Endothelial cell of umbilical vein (primary cell): Measurements from ENCODE around the gene FHIT. TPM values are rescaled to one million over a fixed set of nuclear protein-coding genes. Genes with fewer than 3 reads are reported as not detected.

Experiments used
- BruUV-seq: library from RNA; stranded (reverse); fragments of 400-500 nt; replicated peaks from 2 replicates; lab custom pipeline; 2021; lab: Mats Ljungman, UMichigan
- CTCF ChIA-PET: fragments of 300-600, 350-600 bp; sonication (Branson Sonifier 250); formaldehyde crosslinking; loops from one replicate; lab custom pipeline; 2021; ENCODE audit warnings: antibody characterized with exemption, inconsistent platforms; lab: Charles Lee
- POLR2A ChIA-PET: fragments of 300-600, 350-600 bp; sonication (Branson Sonifier 250); formaldehyde crosslinking; loops from one replicate; lab custom pipeline; 2021; ENCODE audit warnings: antibody characterized with exemption, inconsistent platforms; lab: Charles Lee
- DNase-seq: peaks from one replicate; pipeline ENCODE4 v3.0.0-alpha.2; 2011; ENCODE audit warnings: low read depth, low spot score
- FAIRE-seq: peaks from 2 replicates; lab custom pipeline; 2011; peaks lifted over from hg19 to GRCh38; lab: Jason Lieb, UNC
- H2AFZ ChIP-seq: 2 replicates; pipeline ENCODE4 v1.6.0; 2012; ENCODE audit warnings: low read depth, low read length, control low read depth, inconsistent platforms
- H3K27ac ChIP-seq: 2 replicates; pipeline ENCODE4 v1.5.1; 2011; ENCODE audit warnings: low read depth, mild to moderate bottlenecking, control low read depth, low read length, moderate library complexity; ENCODE audit not compliant: insufficient read depth
- H3K27me3 ChIP-seq, 2 experiments: 2 replicates each; pipeline versions ENCODE4 v1.6.0 to v1.6.1; 2011; ENCODE audit warnings: low read length in 2 of 2, mixed read lengths in 1 of 2; ENCODE audit not compliant: control insufficient read depth in 2 of 2, insufficient read depth in 2 of 2
- H3K36me3 ChIP-seq, 2 experiments: 2 replicates in 1 of 2; 3 replicates in 1 of 2; pipeline ENCODE4 v1.5.1; 2011; ENCODE audit warnings: low read length in 2 of 2, mild to moderate bottlenecking in 1 of 2, moderate library complexity in 1 of 2; ENCODE audit not compliant: control insufficient read depth in 2 of 2, insufficient read depth in 2 of 2; ENCODE audit errors: extremely low read depth in 1 of 2
- H3K4me1 ChIP-seq: 3 replicates; pipeline ENCODE4 v1.5.1; 2011; ENCODE audit warnings: mild to moderate bottlenecking, low read length; ENCODE audit not compliant: control insufficient read depth, insufficient read depth; ENCODE audit errors: extremely low read depth
- H3K4me2 ChIP-seq: 2 replicates; pipeline ENCODE4 v1.6.1; 2011; ENCODE audit warnings: low read length, control low read depth, mixed read lengths; ENCODE audit not compliant: insufficient read depth
- H3K4me3 ChIP-seq, 3 experiments: fragments of 200-600 bp in 1 of 3; sonication (generic), shearing (Covaris generic) in 1 of 3; replicated peaks in 1 of 3; 2 replicates each; pipeline ENCODE4 v1.5.1; 2011 to 2016; ENCODE audit warnings: control low read depth in 3 of 3, low read length in 3 of 3, mild to moderate bottlenecking in 2 of 3, inconsistent platforms in 1 of 3, low read depth in 1 of 3, moderate library complexity in 1 of 3; ENCODE audit not compliant: insufficient read depth in 1 of 3
- H3K79me2 ChIP-seq: 2 replicates; pipeline ENCODE4 v1.6.0; 2012; ENCODE audit warnings: low read length, inconsistent platforms; ENCODE audit not compliant: control insufficient read depth, insufficient read depth
- H3K9ac ChIP-seq: replicated peaks from 2 replicates; pipeline ENCODE3; 2011; ENCODE audit warnings: low read length, control low read depth; ENCODE audit not compliant: insufficient read depth; ENCODE audit errors: extremely low read depth
- H3K9me1 ChIP-seq: replicated peaks from 3 replicates; pipeline ENCODE4 v1.6.0; 2011; ENCODE audit warnings: mild to moderate bottlenecking, low read length; ENCODE audit not compliant: control insufficient read depth, insufficient read depth; ENCODE audit errors: extremely low read depth
- H3K9me3 ChIP-seq: replicated peaks from 2 replicates; pipeline ENCODE4 v1.5.1; 2012; ENCODE audit warnings: low read length, inconsistent platforms; ENCODE audit not compliant: control insufficient read depth, insufficient read depth
- H4K20me1 ChIP-seq: replicated peaks from 2 replicates; pipeline ENCODE3; 2011; ENCODE audit warnings: mild to moderate bottlenecking, low read length; ENCODE audit not compliant: control insufficient read depth, insufficient read depth; ENCODE audit errors: extremely low read depth
- EZH2 ChIP-seq: IDR thresholded peaks from 2 replicates; pipeline ENCODE4 v1.6.1; 2012; ENCODE audit warnings: borderline replicate concordance, low read depth, mild to moderate bottlenecking, moderate library complexity, low read length, inconsistent platforms; ENCODE audit not compliant: severe bottlenecking
- FOS ChIP-seq: IDR thresholded peaks from 2 replicates; pipeline ENCODE4 v1.6.1; 2011; ENCODE audit warnings: mild to moderate bottlenecking, low read length, moderate library complexity, borderline replicate concordance; ENCODE audit not compliant: insufficient read depth
- GATA2 ChIP-seq: IDR thresholded peaks from 2 replicates; pipeline ENCODE4 v1.7.0; 2011; ENCODE audit warnings: low read depth, mild to moderate bottlenecking, moderate library complexity, mixed read lengths, low read length; ENCODE audit not compliant: insufficient read length, insufficient read depth
- JUN ChIP-seq: IDR thresholded peaks from 2 replicates; pipeline ENCODE4 v1.6.1; 2011; ENCODE audit warnings: borderline replicate concordance, low read depth; ENCODE audit not compliant: insufficient read length, insufficient read depth
- MYC ChIP-seq: IDR thresholded peaks from one replicate; pipeline ENCODE4 v1.6.1; 2011; ENCODE audit warnings: mild to moderate bottlenecking, low read depth, low read length
- POLR2A ChIP-seq: IDR thresholded peaks from 2 replicates; pipeline ENCODE4 v1.6.1; 2012; ENCODE audit warnings: low read depth, mild to moderate bottlenecking, control low read depth, low read length
- POLR2AphosphoS5 ChIP-seq: IDR thresholded peaks from 2 replicates; pipeline ENCODE4 v1.6.1; 2012; ENCODE audit warnings: low read depth, mild to moderate bottlenecking, control low read depth, low read length, moderate library complexity; ENCODE audit not compliant: insufficient read depth
- dilution Hi-C: fragments of 300-500 bp; cut with MboI; formaldehyde crosslinking; loops from one replicate; pipeline ENCODE4 v1.15.0; 2019; ENCODE audit warnings: low sequenced_read_pairs; ENCODE audit not compliant: extremely low pct_ligation_motif_present
- intact Hi-C: fragments of 100-400 bp; cut with micrococcal nuclease; formaldehyde crosslinking; loops from one replicate; pipeline ENCODE4 v1.10.0; 2022
- polyA plus RNA-seq, 4 experiments: library from polyadenylated mRNA; depleted of rRNA in 3 of 4; stranded (reverse) in 3 of 4; unstranded in 1 of 4; fragments of >200 nt; gene quantifications; 2 replicates each; pipeline versions ENCODE4 v1.2.1 to v1.2.3, GENCODE V29; 2011 to 2012; ENCODE audit warnings: missing spikeins in 1 of 4
- total RNA-seq: library from RNA; stranded (reverse); gene quantifications from 2 replicates; pipeline ENCODE4 v1.2.3, GENCODE V29; 2021
- TF ChIP-seq, protein P1 (sequence below), 2 donors: IDR thresholded peaks; 1 replicate in 1 of 2; 2 replicates in 1 of 2; pipeline ENCODE4 v1.5.1; 2011; ENCODE audit warnings: low read length in 2 of 2, mild to moderate bottlenecking in 2 of 2, moderate library complexity in 2 of 2, control low read depth in 1 of 2, inconsistent platforms in 1 of 2, low read depth in 1 of 2; ENCODE audit not compliant: insufficient read depth in 1 of 2; ENCODE audit errors: extremely low read depth in 1 of 2
- TF ChIP-seq, protein P2 (sequence below): IDR thresholded peaks from 2 replicates; pipeline ENCODE4 v1.6.1; 2011; ENCODE audit not compliant: insufficient read depth, insufficient read length

The FHIT gene
- total and polyA plus RNA-seq, 2 donors (not counting 3 experiments of a cell fraction or from before 2014, with no cell fraction given) = 0.47 to 2.2 TPM

DNA sequence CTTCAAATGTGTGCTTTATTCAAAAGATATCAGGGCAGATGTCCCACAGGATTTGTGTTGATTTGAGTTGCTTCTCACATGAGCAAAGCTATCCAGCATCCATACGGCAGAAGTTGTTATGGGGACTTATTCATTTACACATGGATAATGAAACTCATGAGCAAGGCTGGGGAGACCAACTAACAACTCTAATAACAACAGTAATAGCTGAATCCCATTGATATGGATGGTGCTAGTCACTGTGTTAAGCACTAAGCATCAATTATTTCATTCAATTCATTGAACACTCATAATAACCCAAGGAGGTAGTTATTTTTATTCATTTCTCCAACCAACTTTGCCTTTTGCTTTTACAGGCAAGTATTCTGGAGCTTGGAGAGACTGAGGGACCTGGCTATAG lies 1107.2 kb downstream of the FHIT start:
- H3K9ac ChIP-seq = no peak overlapping the region
- no peaks in the 10 kb centered on the region for H3K4me1 ChIP-seq
- TF ChIP-seq, protein P1, sequence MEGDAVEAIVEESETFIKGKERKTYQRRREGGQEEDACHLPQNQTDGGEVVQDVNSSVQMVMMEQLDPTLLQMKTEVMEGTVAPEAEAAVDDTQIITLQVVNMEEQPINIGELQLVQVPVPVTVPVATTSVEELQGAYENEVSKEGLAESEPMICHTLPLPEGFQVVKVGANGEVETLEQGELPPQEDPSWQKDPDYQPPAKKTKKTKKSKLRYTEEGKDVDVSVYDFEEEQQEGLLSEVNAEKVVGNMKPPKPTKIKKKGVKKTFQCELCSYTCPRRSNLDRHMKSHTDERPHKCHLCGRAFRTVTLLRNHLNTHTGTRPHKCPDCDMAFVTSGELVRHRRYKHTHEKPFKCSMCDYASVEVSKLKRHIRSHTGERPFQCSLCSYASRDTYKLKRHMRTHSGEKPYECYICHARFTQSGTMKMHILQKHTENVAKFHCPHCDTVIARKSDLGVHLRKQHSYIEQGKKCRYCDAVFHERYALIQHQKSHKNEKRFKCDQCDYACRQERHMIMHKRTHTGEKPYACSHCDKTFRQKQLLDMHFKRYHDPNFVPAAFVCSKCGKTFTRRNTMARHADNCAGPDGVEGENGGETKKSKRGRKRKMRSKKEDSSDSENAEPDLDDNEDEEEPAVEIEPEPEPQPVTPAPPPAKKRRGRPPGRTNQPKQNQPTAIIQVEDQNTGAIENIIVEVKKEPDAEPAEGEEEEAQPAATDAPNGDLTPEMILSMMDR (IDR thresholded peaks at IDR 0.05; ENCODE audit: extremely low read depth in 1 of 2, insufficient read depth in 1 of 2, low read depth in 1 of 2, low read length in 2 of 2) = no peak
- no peak for TF ChIP-seq MYC
- no peak for TF ChIP-seq GATA2
- no peak for TF ChIP-seq FOS
- TF ChIP-seq, protein P2, sequence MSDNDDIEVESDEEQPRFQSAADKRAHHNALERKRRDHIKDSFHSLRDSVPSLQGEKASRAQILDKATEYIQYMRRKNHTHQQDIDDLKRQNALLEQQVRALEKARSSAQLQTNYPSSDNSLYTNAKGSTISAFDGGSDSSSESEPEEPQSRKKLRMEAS = no peak
- TF ChIP-seq JUN = no peak
- TF ChIP-seq EZH2 = no peak
- TF ChIP-seq POLR2AphosphoS5 = no peak
- no peak for TF ChIP-seq POLR2A
- no peaks in the 10 kb centered on the region for H3K36me3 ChIP-seq
- no peak overlapping the region for H3K27ac ChIP-seq
- no peaks in the 10 kb centered on the region for H3K9me3 ChIP-seq
- no peak for DNase-seq
- H3K9me1 ChIP-seq = no peaks in the 10 kb centered on the region
- no peak for FAIRE-seq
- H3K4me3 ChIP-seq = no peak overlapping the region
- H3K79me2 ChIP-seq = no peaks in the 10 kb centered on the region
- H4K20me1 ChIP-seq = no peaks in the 10 kb centered on the region
- no peak overlapping the region for H2AFZ ChIP-seq
- ChIA-PET CTCF (no interaction called here), POLR2A (no interaction called here)
- intact Hi-C loops = no loop called here
- H3K4me2 ChIP-seq = no peak overlapping the region
- dilution Hi-C loops = no loop called here
- no peaks in the 10 kb centered on the region for H3K27me3 ChIP-seq
- no TSS peak for BruUV-seq
